RWPE2 (cell line): ENCODE measurements around the gene NKD1.

Experiments used
- ATAC-seq: fragments of 200-7000 bp; cut with Tn5 transposase; 3 replicates; pipeline ENCODE4 v1.9.1; 2021; ENCODE audit warnings: low read depth
- DNase-seq: peaks from one replicate; pipeline ENCODE4 v3.0.0-alpha.2; 2020; ENCODE audit warnings: low spot score
- H3K27ac ChIP-seq: fragments of 450-650 bp; 2 replicates; pipeline ENCODE4 v1.5.1; 2017; ENCODE audit warnings: mild to moderate bottlenecking; ENCODE audit not compliant: poor library complexity, severe bottlenecking
- H3K27me3 ChIP-seq: fragments of 250-450 bp; sonication (Bioruptor Pico); 2 replicates; pipeline ENCODE4 v1.5.1; 2021; ENCODE audit warnings: mild to moderate bottlenecking, moderate library complexity; ENCODE audit not compliant: insufficient read depth, poor library complexity, severe bottlenecking
- H3K36me3 ChIP-seq: fragments of 250-450 bp; sonication (Bioruptor Pico); 2 replicates; pipeline ENCODE4 v1.5.1; 2020; ENCODE audit warnings: low read depth, mild to moderate bottlenecking, moderate library complexity
- H3K4me1 ChIP-seq: fragments of 250-450 bp; sonication (Bioruptor Pico); 2 replicates; pipeline ENCODE4 v1.5.1; 2021; ENCODE audit warnings: mild to moderate bottlenecking, moderate library complexity; ENCODE audit not compliant: insufficient read depth, poor library complexity, severe bottlenecking
- H3K4me3 ChIP-seq: fragments of 250-450 bp; sonication (Bioruptor Pico); 2 replicates; pipeline ENCODE4 v1.5.1; 2021; ENCODE audit warnings: mild to moderate bottlenecking, moderate library complexity; ENCODE audit not compliant: severe bottlenecking
- H3K9me3 ChIP-seq: fragments of 250-450 bp; sonication (Bioruptor Pico); 2 replicates; pipeline ENCODE4 v1.5.1; 2021; ENCODE audit warnings: mild to moderate bottlenecking, moderate library complexity; ENCODE audit not compliant: severe bottlenecking
- TF ChIP-seq, protein P1 (sequence below): fragments of 450-650 bp; IDR thresholded peaks from one replicate; pipeline ENCODE4 v1.5.1; 2017; ENCODE audit warnings: mild to moderate bottlenecking, moderate library complexity; ENCODE audit not compliant: poor library complexity, severe bottlenecking

NKD1 gene

DNA sequence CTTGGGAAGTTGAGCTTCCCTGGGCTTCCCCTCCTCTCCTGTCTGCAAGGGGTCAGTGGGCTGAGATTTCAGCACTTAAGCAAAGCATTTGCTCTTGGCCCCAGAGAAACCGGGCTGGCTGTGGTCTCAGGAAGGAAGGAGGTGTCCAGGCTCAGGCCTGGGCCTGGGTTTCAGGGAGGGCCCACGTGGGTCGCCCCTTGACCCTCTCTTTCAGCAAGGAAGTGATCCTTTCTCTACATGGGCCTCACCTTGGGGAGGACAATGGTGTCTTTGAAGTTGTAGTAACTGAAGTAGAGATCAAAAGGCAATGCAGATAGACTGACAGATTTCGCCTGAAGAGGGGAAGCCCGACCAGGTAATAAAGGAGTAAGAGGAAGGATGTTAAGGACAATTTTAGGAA is 147.9 kb downstream of the NKD1 start:
- no peaks in the 10 kb centered on the region for H3K27me3 ChIP-seq
- ATAC-seq: no peak
- peaks cover 28% of the 10 kb centered on the region for H3K4me1 ChIP-seq
- TF ChIP-seq, protein P1, sequence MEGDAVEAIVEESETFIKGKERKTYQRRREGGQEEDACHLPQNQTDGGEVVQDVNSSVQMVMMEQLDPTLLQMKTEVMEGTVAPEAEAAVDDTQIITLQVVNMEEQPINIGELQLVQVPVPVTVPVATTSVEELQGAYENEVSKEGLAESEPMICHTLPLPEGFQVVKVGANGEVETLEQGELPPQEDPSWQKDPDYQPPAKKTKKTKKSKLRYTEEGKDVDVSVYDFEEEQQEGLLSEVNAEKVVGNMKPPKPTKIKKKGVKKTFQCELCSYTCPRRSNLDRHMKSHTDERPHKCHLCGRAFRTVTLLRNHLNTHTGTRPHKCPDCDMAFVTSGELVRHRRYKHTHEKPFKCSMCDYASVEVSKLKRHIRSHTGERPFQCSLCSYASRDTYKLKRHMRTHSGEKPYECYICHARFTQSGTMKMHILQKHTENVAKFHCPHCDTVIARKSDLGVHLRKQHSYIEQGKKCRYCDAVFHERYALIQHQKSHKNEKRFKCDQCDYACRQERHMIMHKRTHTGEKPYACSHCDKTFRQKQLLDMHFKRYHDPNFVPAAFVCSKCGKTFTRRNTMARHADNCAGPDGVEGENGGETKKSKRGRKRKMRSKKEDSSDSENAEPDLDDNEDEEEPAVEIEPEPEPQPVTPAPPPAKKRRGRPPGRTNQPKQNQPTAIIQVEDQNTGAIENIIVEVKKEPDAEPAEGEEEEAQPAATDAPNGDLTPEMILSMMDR: no peak
- H3K9me3 ChIP-seq: no peaks in the 10 kb centered on the region
- no peaks in the 10 kb centered on the region for H3K36me3 ChIP-seq
- H3K27ac ChIP-seq: peak overlapping the region; percentile 23
- no peak overlapping the region for H3K4me3 ChIP-seq
- DNase-seq: no peak

DNA sequence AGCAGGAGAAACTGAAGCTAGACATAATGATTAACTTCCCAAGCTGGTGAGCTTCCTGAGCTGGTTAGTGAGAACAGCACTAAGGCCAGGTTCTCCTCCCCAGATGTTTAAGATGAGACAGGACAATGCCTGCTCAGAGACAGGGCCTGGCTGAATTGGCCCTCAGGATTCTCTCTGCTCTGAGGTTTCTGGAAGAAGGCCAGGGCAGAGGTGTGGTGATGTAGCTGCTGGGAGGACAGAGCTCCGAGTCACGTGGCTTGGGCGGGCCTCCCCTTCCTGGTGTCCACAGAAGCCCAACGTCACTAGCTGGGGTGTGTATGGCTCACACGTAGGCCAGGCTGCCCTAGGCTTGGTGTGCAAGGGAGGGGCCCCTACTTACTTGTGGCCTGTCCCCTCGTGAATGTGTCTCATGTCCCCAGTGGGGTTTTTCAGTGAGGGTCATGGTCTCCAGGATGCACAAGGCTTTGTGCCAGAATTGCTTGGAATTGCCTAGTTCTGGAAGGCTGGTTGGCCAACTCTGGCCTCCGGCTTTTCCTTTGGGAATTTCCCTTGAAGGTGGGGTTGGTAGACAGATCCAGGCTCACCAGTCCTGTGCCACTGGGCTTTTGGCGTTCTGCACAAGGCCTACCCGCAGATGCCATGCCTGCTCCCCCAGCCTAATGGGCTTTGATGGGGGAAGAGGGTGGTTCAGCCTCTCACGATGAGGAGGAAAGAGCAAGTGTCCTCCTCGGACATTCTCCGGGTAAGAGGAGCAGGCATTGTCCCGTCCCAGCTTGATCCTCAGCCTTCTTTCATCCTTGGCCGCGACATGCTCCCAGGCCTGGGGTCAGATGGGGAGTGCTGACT is 148.6 kb downstream of the NKD1 start:
- ATAC-seq (peak; percentile 76), DNase-seq (peak; percentile 95)
- no peaks in the 10 kb centered on the region for H3K36me3 ChIP-seq
- H3K9me3 ChIP-seq: no peaks in the 10 kb centered on the region
- peak overlapping the region; percentile 23 for H3K27ac ChIP-seq
- no peak overlapping the region for H3K4me3 ChIP-seq
- TF ChIP-seq, protein P1: no peak
- H3K4me1 ChIP-seq: peaks cover 28% of the 10 kb centered on the region
- no peaks in the 10 kb centered on the region for H3K27me3 ChIP-seq

DNA sequence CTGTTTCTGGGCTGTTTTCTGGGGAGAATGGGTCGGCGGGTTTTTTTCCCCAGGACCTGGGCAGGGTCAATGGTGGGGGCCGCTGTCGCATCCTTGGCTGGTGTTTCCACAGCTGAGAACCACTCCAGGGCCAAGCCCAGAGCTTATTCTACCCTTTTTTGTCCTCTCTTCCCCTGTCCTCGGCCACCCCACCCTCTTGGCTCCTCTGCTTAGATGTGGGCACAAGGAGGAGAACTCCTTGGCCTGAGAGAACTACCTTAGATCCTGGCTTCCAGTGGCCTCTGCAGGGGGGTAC is 149.2 kb downstream of the NKD1 start:
- H3K27ac ChIP-seq: peak overlapping the region; percentile 23
- H3K4me3 ChIP-seq: no peak overlapping the region
- peaks cover 28% of the 10 kb centered on the region for H3K4me1 ChIP-seq
- no peaks in the 10 kb centered on the region for H3K36me3 ChIP-seq
- ATAC-seq: no peak
- H3K9me3 ChIP-seq: no peaks in the 10 kb centered on the region
- TF ChIP-seq, protein P1: no peak
- no peak for DNase-seq
- H3K27me3 ChIP-seq: no peaks in the 10 kb centered on the region

DNA sequence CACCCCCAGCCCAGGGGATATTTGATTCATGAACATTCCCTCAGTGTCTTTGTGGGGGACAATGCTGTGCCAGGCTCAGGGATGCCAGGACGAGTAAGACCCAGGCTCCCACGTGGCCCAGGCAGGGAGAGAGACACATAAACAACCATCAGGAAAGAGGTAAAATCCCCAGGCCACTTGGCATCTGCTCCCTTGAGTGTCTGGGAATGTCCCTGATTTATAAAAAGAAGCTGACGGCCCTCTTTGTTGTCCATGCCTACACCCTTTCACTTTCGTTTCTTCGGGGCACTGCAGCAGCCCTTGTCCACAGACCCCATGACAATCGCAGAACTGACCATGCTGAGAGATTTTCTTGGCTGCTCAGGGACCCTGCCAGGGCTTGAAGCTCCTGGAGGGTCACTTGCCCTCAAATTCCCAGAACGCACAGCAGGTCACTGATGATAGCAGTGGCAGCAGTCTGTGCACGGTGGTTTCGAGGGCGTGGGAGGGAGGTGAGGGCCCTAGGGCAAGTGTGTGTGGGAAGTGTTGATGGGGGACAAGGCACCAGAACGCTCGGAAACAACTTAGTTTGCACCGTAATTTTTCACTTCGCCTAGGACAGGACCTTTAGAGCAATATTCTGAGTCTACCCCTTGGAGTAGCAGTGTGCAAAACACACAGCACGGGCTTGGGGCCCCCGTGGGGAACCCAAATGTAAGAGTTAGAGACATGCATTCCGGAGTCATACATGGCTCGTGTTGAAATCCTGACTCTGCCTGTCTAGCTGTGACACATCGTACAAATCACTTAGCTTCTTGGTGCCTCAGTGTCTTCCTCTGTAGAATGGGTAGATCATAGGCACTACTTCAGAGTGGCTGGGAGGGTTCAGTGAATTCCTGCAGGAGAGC is 149.9 kb downstream of the NKD1 start:
- no peaks in the 10 kb centered on the region for H3K9me3 ChIP-seq
- peaks cover 28% of the 10 kb centered on the region for H3K4me1 ChIP-seq
- no peak overlapping the region for H3K27ac ChIP-seq
- DNase-seq (no peak), ATAC-seq (no peak)
- H3K4me3 ChIP-seq: no peak overlapping the region
- TF ChIP-seq, protein P1: no peak
- H3K27me3 ChIP-seq: no peaks in the 10 kb centered on the region
- no peaks in the 10 kb centered on the region for H3K36me3 ChIP-seq
